Muscle of arm (tissue), 12 donors: Measurements from ENCODE around the gene ITIH3. TPM values are rescaled to one million over a fixed set of nuclear protein-coding genes. Genes with fewer than 3 reads are reported as not detected.

Source experiments
- DNase-seq: peaks from one replicate; pipeline ENCODE4 v3.0.0-alpha.2; 2013
- polyA plus RNA-seq, 12 donors: library from polyadenylated mRNA; unstranded; fragments of 120-200 nt; gene quantifications; one replicate each; pipeline ENCODE4 v1.2.1, GENCODE V29; 2013; ENCODE audit not compliant: insufficient read length in 12 of 12

ITIH3 gene
- polyA plus RNA-seq, 12 donors: 0.31 to 3.8 (median 1.7) TPM; not detected in 2

GRCh38 chr3:52793702-52794611 is 639 bp upstream of the ITIH3 start:
- DNase-seq: no peak

- DNase-seq: no peak
Observed at GRCh38 chr3:52795298-52795900, 803 bp downstream of the ITIH3 start.

- no peak for DNase-seq
Observed at GRCh38 chr3:52796411-52796810, 1.8 kb downstream of the ITIH3 start.

- no peak for DNase-seq
Observed at GRCh38 chr3:52798376-52798977, 3.9 kb downstream of the ITIH3 start.

- DNase-seq: no peak
Observed at GRCh38 chr3:52798978-52799476, 4.4 kb downstream of the ITIH3 start.

GRCh38 chr3:52800079-52800478 is 5.5 kb downstream of the ITIH3 start:
- no peak for DNase-seq

GRCh38 chr3:52801839-52802238 is 7.2 kb downstream of the ITIH3 start:
- DNase-seq: no peak

GRCh38 chr3:52805270-52806039 is 10.9 kb downstream of the ITIH3 start:
- no peak for DNase-seq

GRCh38 chr3:52809149-52809548 is 14.6 kb downstream of the ITIH3 start:
- DNase-seq: no peak

GRCh38 chr3:52809662-52810377 is 15.2 kb downstream of the ITIH3 start:
- no peak for DNase-seq

GRCh38 chr3:52810923-52811322 is 16.3 kb downstream of the ITIH3 start:
- no peak for DNase-seq

- no peak for DNase-seq
Observed at GRCh38 chr3:52811452-52812011, 16.9 kb downstream of the ITIH3 start.

- DNase-seq: no peak
Observed at GRCh38 chr3:52813810-52814209, 19.2 kb downstream of the ITIH3 start.

GRCh38 chr3:52816199-52816598 is 21.6 kb downstream of the ITIH3 start:
- DNase-seq: no peak

GRCh38 chr3:52816654-52817053 is 22.1 kb downstream of the ITIH3 start:
- no peak for DNase-seq

- no peak for DNase-seq
Observed at GRCh38 chr3:52817221-52817620, 22.6 kb downstream of the ITIH3 start.

- no peak for DNase-seq
Observed at GRCh38 chr3:52817860-52818259, 23.3 kb downstream of the ITIH3 start.

- no peak for DNase-seq
Observed at GRCh38 chr3:52819936-52820335, 25.3 kb downstream of the ITIH3 start.

GRCh38 chr3:52820736-52821135 is 26.1 kb downstream of the ITIH3 start:
- no peak for DNase-seq

- DNase-seq: no peak
Observed at GRCh38 chr3:52822363-52822762, 27.8 kb downstream of the ITIH3 start.

- no peak for DNase-seq
Observed at GRCh38 chr3:52824037-52824436, 29.4 kb downstream of the ITIH3 start.
